Ecto neural progenitor cell (in vitro differentiated cells): ENCODE results near the gene CYP51A1.
"Not testable (repeated sequence)": the region's sequence is repeated elsewhere in the genome, so short reads cannot be mapped to it uniquely, and the experiment has no call there.

Experiments
- DNase-seq: peaks from one replicate; pipeline ENCODE4 v3.0.0-alpha.2; 2018; ENCODE audit warnings: low spot score

Gene CYP51A1

DNA sequence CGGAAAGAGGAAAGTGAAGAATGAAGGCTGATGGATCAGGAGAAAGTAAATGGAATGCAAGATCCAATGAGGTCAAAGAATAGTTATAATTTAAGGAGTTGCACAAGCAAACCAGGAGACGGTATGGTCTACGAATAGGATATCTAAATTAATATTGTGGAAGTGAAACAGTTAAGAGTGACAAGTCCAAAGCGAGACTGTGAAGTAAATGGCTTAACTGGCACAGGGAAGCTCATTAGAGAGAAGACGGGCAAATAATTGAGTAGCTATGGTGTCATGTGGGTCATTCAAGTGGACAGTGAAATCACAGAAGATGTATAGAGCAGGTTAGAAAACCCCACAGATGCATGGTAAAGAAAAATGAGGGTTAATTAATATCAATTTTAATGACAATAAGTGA lies 3.2 kb downstream of the CYP51A1 start:
- no peak for DNase-seq

GRCh38 chr7:92121681-92122080 lies 12.6 kb downstream of the CYP51A1 start:
- no peak for DNase-seq

DNA sequence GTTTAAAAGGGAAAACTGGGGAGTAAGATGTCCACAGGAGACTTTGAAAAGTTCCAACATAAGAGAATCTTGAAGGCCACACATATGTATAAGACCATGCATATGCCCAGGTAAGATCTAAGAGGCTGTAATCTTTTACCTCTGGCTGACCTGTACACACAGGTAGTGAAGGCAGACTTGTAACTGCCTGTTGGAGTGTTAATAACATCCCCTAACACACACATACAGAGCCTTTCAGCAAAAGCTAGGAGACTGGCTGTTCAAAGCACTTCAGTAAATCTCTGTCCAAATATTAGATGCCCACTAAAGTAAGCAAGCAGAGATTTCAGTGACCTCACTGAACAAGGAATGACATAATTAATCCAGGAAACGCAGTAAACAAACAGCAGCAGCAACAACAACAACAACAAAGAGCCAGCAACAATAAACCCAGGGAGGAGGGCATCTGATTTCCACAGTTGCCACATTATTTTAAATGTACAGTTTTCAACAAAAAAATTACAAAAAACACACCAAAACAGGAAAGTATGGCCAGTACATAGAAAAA lies 15.0 kb downstream of the CYP51A1 start:
- no peak for DNase-seq

- no peak for DNase-seq
Measured at GRCh38 chr7:92116949-92117348, 17.3 kb downstream of the CYP51A1 start.

GRCh38 chr7:92115821-92116220 lies 18.5 kb downstream of the CYP51A1 start:
- DNase-seq, result no peak

- DNase-seq, result no peak
Measured at GRCh38 chr7:92110857-92111256, 23.4 kb downstream of the CYP51A1 start.

- no peak for DNase-seq
Measured at GRCh38 chr7:92108821-92109220, 25.5 kb downstream of the CYP51A1 start.

DNA sequence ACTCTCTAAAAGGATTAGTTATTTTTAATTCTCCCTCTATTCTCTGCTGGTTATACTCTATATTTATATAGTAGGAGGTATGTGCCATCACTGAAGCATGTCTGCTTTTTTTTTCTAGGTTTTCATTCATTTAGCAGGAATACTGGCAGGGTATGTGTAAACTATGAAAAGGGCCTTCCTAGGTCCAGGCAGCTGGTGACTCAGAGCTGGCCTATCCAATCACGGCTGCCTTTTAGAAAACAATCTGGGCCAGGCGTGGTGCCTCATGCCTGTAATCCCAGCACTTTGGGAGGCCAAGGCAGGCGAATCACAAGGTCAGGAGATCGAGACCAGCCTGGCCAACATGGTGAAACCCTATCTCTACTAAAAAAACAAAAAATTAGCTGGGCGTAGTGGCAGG lies 31.4 kb downstream of the CYP51A1 start:
- DNase-seq, result not testable (repeated sequence)

DNA sequence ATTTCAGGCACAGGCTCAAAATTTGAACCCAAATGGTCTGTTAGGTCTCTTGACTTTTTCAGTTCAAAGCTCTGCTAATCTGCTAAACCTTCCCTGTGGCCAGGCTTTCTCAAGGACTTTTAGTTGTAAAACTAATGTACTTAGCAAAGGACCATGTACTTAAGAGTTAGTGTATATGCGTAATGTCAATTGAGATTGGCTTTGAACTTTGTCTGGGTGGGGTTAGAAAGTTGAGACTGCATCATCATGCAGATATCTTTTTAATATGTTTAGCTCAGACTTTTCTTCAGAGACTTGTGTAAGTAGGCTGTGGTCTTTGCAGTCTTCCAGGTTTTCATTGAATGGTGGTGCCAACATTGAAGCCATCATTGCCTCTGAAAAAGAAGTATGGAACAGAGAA lies 33.7 kb downstream of the CYP51A1 start:
- DNase-seq, result no peak

- DNase-seq, result no peak
Measured at GRCh38 chr7:92095380-92095779, 38.9 kb downstream of the CYP51A1 start.

GRCh38 chr7:92092210-92092609 lies 42.1 kb downstream of the CYP51A1 start:
- no peak for DNase-seq

- no peak for DNase-seq
Measured at GRCh38 chr7:92088266-92088665, 46.0 kb downstream of the CYP51A1 start.

GRCh38 chr7:92083922-92084321 lies 50.4 kb downstream of the CYP51A1 start:
- not testable (repeated sequence) for DNase-seq

- DNase-seq, result no peak
Measured at GRCh38 chr7:92076509-92076908, 57.8 kb downstream of the CYP51A1 start.

GRCh38 chr7:92075455-92076158 lies 58.7 kb downstream of the CYP51A1 start:
- DNase-seq, result no peak

- DNase-seq, result no peak
Measured at GRCh38 chr7:92072708-92073107, 61.6 kb downstream of the CYP51A1 start.

GRCh38 chr7:92072121-92072520 lies 62.2 kb downstream of the CYP51A1 start:
- DNase-seq, result no peak

DNA sequence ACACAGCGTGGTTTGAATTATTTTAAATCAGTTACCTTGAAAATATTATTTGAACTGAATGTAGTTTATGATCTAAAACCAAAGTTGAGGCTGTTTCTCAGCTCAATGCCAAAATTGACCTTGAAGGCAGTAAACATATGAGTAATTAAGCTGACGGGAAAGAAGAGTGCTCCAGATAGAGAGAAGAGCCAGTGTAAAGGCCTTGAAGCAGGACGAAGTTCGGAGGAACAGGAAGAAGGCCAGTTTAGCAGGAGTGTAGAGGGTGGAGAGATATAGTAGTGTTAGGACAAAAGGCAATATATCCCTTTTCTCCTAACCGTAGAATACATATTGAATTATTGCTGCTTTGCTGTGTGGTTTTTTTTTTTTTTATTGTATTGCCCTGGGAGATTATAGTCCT lies 63.2 kb downstream of the CYP51A1 start:
- DNase-seq, result no peak

- DNase-seq, result no peak
Measured at GRCh38 chr7:92064438-92065029, 69.7 kb downstream of the CYP51A1 start.
